T-cell (primary cell): Measurements from ENCODE around the gene SLCO3A1. TPM values are rescaled to one million over a fixed set of nuclear protein-coding genes. Genes with fewer than 3 reads are reported as not detected.

Source experiments
- ATAC-seq, 4 experiments: fragments of 200-7000 bp in 3 of 4; fragments of 150-1000 bp in 1 of 4; cut with Tn5 transposase; replicated peaks in 1 of 4; 1 replicate in 3 of 4; 2 replicates in 1 of 4; pipeline ENCODE4 v1.10.0; 2021; ENCODE audit warnings: moderate library complexity in 3 of 4, mild to moderate bottlenecking in 2 of 4, moderate number of reproducible peaks in 1 of 4
- CTCF ChIA-PET, 2 donors: fragments of 300-600 bp; sonication (Branson Sonifier 250); formaldehyde crosslinking; loops; one replicate each; lab custom pipeline; 2022; ENCODE audit warnings: antibody characterized with exemption in 2 of 2; lab: Charles Lee
- POLR2A ChIA-PET, 2 donors: fragments of 300-600 bp; sonication (Branson Sonifier 250); formaldehyde crosslinking; loops; one replicate each; lab custom pipeline; 2022; ENCODE audit warnings: antibody characterized with exemption in 2 of 2; lab: Charles Lee
- DNase-seq, 35 experiments: peaks; one replicate each; pipeline versions ENCODE4 v3.0.0 to v3.0.0-alpha.2; 2013 to 2023
- H3K27ac ChIP-seq: one replicate; pipeline ENCODE4 v1.5.1; 2013; ENCODE audit warnings: low read length
- H3K27me3 ChIP-seq, 2 experiments: replicated peaks in 1 of 2; 1 replicate in 1 of 2; 2 replicates in 1 of 2; pipeline versions ENCODE4 v1.6.1 to v1.7.0; 2013; ENCODE audit warnings: low read length in 1 of 2, mixed read lengths in 1 of 2; ENCODE audit not compliant: control insufficient read depth in 2 of 2, insufficient read depth in 2 of 2; ENCODE audit errors: extremely low read depth in 1 of 2
- H3K36me3 ChIP-seq, 2 donors: 1 replicate in 1 of 2; 2 replicates in 1 of 2; pipeline versions ENCODE4 v1.6.1 to v1.7.0; 2013; ENCODE audit warnings: low read length in 1 of 2; ENCODE audit not compliant: control insufficient read depth in 2 of 2, insufficient read depth in 1 of 2; ENCODE audit errors: extremely low read depth in 1 of 2
- H3K4me1 ChIP-seq, 2 experiments: 1 replicate in 1 of 2; 2 replicates in 1 of 2; pipeline versions ENCODE4 v1.6.1 to v1.7.0; 2013; ENCODE audit warnings: low read length in 2 of 2, mixed read lengths in 1 of 2; ENCODE audit not compliant: insufficient read depth in 2 of 2, control insufficient read depth in 1 of 2; ENCODE audit errors: extremely low read depth in 1 of 2
- H3K4me3 ChIP-seq, 2 donors: 1 replicate in 1 of 2; 2 replicates in 1 of 2; pipeline versions ENCODE4 v1.5.1 to v1.7.0; 2013; ENCODE audit warnings: mild to moderate bottlenecking in 2 of 2, low read length in 1 of 2, moderate library complexity in 1 of 2; ENCODE audit not compliant: control insufficient read depth in 1 of 2; ENCODE audit errors: extremely low read depth in 1 of 2
- H3K9me3 ChIP-seq: 2 replicates; pipeline ENCODE4 v1.7.0; 2013
- H3K27ac Mint-ChIP-seq, 2 donors: one replicate each; pipeline ENCODE4 v1.8.0; 2020 to 2021; ENCODE audit warnings: mild to moderate bottlenecking in 2 of 2, mixed read lengths in 2 of 2
- H3K27me3 Mint-ChIP-seq, 2 donors: one replicate each; pipeline ENCODE4 v1.8.0; 2021 to 2022; ENCODE audit warnings: mixed read lengths in 2 of 2
- H3K36me3 Mint-ChIP-seq: one replicate; pipeline ENCODE4 v1.8.0; 2021; ENCODE audit warnings: mixed read lengths
- H3K4me1 Mint-ChIP-seq, 3 donors: one replicate each; pipeline ENCODE4 v1.8.0; 2020 to 2022; ENCODE audit warnings: mixed read lengths in 3 of 3, mild to moderate bottlenecking in 1 of 3
- H3K4me3 Mint-ChIP-seq, 3 donors: one replicate each; pipeline ENCODE4 v1.8.0; 2020 to 2022; ENCODE audit warnings: mild to moderate bottlenecking in 3 of 3, mixed read lengths in 3 of 3, moderate library complexity in 3 of 3
- H3K9me3 Mint-ChIP-seq, 3 donors: one replicate each; pipeline ENCODE4 v1.8.0; 2020 to 2022; ENCODE audit warnings: mixed read lengths in 3 of 3
- WGBS: methylation state at CpG from one replicate; pipeline ENCODE4 v1.1.5; 2013; ENCODE audit warnings: missing lambda C conversion rate; ENCODE audit not compliant: insufficient coverage; 5-methylcytosine and 5-hydroxymethylcytosine counted together
- total RNA-seq, 35 experiments: library from RNA in 6 of 35; stranded (reverse) in 6 of 35; fragments of 120-200 nt in 1 of 35; gene quantifications; one replicate each; pipeline versions ENCODE4 v1.2.1 to v1.2.4 and lab custom pipeline; 2013 to 2026

SLCO3A1 gene
- total RNA-seq, 5 donors from 2014 or later (not counting 1 experiment from before 2014, with no cell fraction given) = 26.2 to 52.2 (median 38.7) TPM

DNA sequence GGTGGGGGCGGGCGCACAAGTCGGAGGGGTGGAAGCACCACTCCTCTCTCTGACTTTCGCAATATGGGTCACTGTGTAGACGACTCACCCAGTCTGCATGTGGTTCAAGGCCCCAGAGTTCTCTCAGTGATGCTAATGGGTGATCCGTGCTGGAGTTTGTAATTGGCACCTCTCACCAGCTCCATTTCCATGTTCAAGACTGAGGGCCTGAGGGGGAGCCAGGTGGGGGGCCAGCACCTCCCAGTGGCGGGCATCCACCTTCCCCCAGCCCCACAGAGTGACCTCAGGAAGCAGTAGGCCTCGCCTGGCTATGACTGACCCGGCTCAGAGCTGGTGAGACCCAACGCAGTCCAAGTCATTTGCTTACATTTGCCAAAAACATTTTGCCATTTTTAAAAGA lies 310.1 kb downstream of the SLCO3A1 start:
- WGBS = 61% methylated on average over 3 of the region's 10 CpGs
- ChIA-PET CTCF (no interaction called here), POLR2A (no interaction called here)
- Mint-ChIP-seq H3K4me1 (peaks cover 5 to 17% (median 6%) of the 10 kb centered on the region in 3 donors), H3K27me3 (no peaks in the 10 kb centered on the region), H3K9me3 (no peaks in the 10 kb centered on the region), H3K4me3 (no peak overlapping the region), H3K36me3 (peaks cover 68% of the 10 kb centered on the region), H3K27ac (no peak overlapping the region)
- peaks cover 0 to 3% of the 10 kb centered on the region in 2 experiments for H3K27me3 ChIP-seq
- no peak overlapping the region for H3K4me3 ChIP-seq
- no peak overlapping the region for H3K27ac ChIP-seq
- peaks cover 0 to 12% of the 10 kb centered on the region in 2 donors for H3K36me3 ChIP-seq
- no peak for ATAC-seq
- DNase-seq = no peak
- H3K4me1 ChIP-seq = peaks cover 0 to 5% of the 10 kb centered on the region in 2 experiments
- H3K9me3 ChIP-seq = no peaks in the 10 kb centered on the region

DNA sequence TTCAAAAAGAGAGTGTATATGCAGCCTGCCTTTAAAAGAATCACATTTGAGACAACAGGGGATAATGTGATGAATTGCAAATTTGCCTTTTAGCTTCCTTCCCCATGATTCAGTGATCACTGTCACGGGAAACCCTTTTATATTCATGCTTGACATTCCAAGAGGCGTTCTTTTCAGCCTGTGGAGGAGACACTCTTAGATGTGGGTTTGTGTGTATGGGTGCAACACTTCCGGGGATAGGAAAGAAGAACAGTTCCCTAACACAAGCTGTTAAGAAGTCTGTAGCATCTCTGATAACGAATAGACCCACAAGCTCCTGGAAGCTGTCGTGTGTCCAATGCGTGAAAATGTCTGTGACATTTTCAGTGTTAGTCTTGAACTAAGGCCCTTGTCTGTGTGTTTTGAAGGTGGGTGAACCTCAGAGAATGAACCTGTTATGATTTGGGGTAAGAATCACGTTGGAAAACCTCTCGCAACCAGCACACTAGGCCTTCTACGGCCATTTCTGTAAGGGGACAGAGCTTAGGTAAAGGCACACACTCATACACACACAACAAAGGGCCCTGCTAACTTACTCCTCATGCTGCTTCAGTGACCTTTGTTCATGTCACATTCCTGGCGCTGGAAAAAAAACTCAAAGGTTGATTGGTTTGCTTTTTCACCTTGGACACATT lies 311.0 kb downstream of the SLCO3A1 start:
- peaks cover 0 to 12% of the 10 kb centered on the region in 2 donors for H3K36me3 ChIP-seq
- POLR2A ChIA-PET = no interaction called here
- Mint-ChIP-seq H3K4me3 (no peak overlapping the region), H3K9me3 (no peaks in the 10 kb centered on the region), H3K4me1 (peaks cover 3 to 14% (median 6%) of the 10 kb centered on the region in 3 donors), H3K27me3 (no peaks in the 10 kb centered on the region), H3K36me3 (peaks cover 71% of the 10 kb centered on the region), H3K27ac (no peak overlapping the region)
- H3K4me3 ChIP-seq = no peak overlapping the region
- H3K9me3 ChIP-seq = no peaks in the 10 kb centered on the region
- H3K4me1 ChIP-seq = peaks cover 0 to 5% of the 10 kb centered on the region in 2 experiments
- DNase-seq = no peak
- ATAC-seq = no peak
- no peak overlapping the region for H3K27ac ChIP-seq
- peaks cover 0 to 3% of the 10 kb centered on the region in 2 experiments for H3K27me3 ChIP-seq
- WGBS = 100% methylated on average over 1 of the region's 10 CpGs
- CTCF ChIA-PET = no interaction called here

GRCh38 chr15:92165001-92165346 lies 311.5 kb downstream of the SLCO3A1 start:
- DNase-seq = no peak
- no peak for ATAC-seq
- Mint-ChIP-seq H3K27ac (no peak overlapping the region), H3K27me3 (no peaks in the 10 kb centered on the region), H3K9me3 (no peaks in the 10 kb centered on the region), H3K36me3 (peaks cover 71% of the 10 kb centered on the region), H3K4me1 (peaks cover 3 to 12% (median 6%) of the 10 kb centered on the region in 3 donors), H3K4me3 (no peak overlapping the region)
- ChIA-PET CTCF (no interaction called here), POLR2A (no interaction called here)
- Histone ChIP-seq H3K4me3 (no peak overlapping the region), H3K4me1 (peaks cover 0 to 5% of the 10 kb centered on the region in 2 experiments), H3K9me3 (no peaks in the 10 kb centered on the region), H3K36me3 (peaks cover 0 to 12% of the 10 kb centered on the region in 2 donors), H3K27ac (no peak overlapping the region), H3K27me3 (peaks cover 0 to 3% of the 10 kb centered on the region in 2 experiments)
- WGBS = 50% methylated on average over 2 of the region's 4 CpGs

DNA sequence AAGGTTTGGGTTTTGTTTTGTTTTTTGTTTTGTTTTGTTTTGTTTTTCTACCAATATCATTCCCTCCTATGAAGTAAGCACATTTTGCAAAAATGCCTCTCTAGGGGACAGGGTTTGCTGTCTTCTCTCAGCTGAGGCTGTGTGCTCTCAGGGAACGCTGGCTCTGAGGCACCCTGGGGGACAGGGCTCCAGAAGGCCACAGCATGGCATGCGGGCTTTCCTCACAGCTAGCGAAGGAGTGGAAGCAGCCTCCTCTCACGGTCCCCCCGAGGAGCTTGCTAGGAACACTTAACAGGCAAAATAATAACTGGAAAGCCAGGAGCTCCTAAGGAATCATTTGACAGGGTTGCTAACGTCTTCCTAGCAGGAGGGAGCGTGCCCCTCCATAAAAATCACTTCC lies 312.5 kb downstream of the SLCO3A1 start:
- H3K4me3 Mint-ChIP-seq = no peak overlapping the region

GRCh38 chr15:92166751-92167405 lies 313.4 kb downstream of the SLCO3A1 start:
- H3K4me1 Mint-ChIP-seq = peaks cover 0 to 1% (median 0%) of the 10 kb centered on the region in 3 donors
- H3K36me3 Mint-ChIP-seq = peaks cover 62% of the 10 kb centered on the region
- ATAC-seq = no peak
- 90% methylated on average over 6 of the region's 8 CpGs for WGBS
- Histone ChIP-seq H3K27ac (no peak overlapping the region), H3K36me3 (peaks cover 0 to 12% of the 10 kb centered on the region in 2 donors), H3K27me3 (peaks cover 0 to 3% of the 10 kb centered on the region in 2 experiments), H3K9me3 (no peaks in the 10 kb centered on the region), H3K4me1 (no peaks in the 10 kb centered on the region), H3K4me3 (no peak overlapping the region)
- CTCF ChIA-PET = no interaction called here
- H3K9me3 Mint-ChIP-seq = no peaks in the 10 kb centered on the region
- no peaks in the 10 kb centered on the region for H3K27me3 Mint-ChIP-seq
- DNase-seq = no peak
- no peak overlapping the region for H3K4me3 Mint-ChIP-seq
- POLR2A ChIA-PET = no interaction called here
- no peak overlapping the region for H3K27ac Mint-ChIP-seq

More for the DNA sequence above, 312.5 kb downstream of the SLCO3A1 start:
- ATAC-seq = no peak
- no peak for DNase-seq
- ChIA-PET POLR2A (no interaction called here), CTCF (no interaction called here)
- H3K9me3 Mint-ChIP-seq = no peaks in the 10 kb centered on the region
- no peaks in the 10 kb centered on the region for H3K9me3 ChIP-seq
- H3K36me3 Mint-ChIP-seq = peaks cover 66% of the 10 kb centered on the region
- H3K4me3 ChIP-seq = no peak overlapping the region
- no peak overlapping the region for H3K27ac ChIP-seq
- WGBS = 88% methylated on average over 5 of the region's 7 CpGs
- H3K36me3 ChIP-seq = peaks cover 0 to 12% of the 10 kb centered on the region in 2 donors
- peaks cover 0 to 6% (median 4%) of the 10 kb centered on the region in 3 donors for H3K4me1 Mint-ChIP-seq
- H3K27me3 ChIP-seq = peaks cover 0 to 3% of the 10 kb centered on the region in 2 experiments
- H3K27me3 Mint-ChIP-seq = no peaks in the 10 kb centered on the region
- H3K4me1 ChIP-seq = peaks cover 0 to 2% of the 10 kb centered on the region in 2 experiments
- no peak overlapping the region for H3K27ac Mint-ChIP-seq

DNA sequence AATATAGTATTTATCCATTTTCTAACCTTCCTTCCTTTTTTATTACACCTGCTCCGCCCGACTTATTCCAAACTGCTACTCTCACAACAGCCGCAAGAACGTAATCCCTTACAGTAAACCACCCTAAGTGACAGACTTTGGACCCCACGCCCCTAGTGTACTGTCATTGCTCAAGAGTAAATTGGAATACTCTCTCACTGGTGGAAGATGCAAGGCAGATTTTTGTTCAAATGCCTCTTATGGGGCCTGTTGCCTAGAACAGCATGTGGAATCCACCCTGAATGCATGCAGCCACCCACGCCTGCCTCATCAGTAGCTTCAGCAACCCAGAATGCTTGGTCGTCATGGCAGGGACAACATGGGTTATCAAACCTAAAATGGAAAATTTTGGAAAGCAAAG lies 313.9 kb downstream of the SLCO3A1 start:
- ChIA-PET POLR2A (no interaction called here), CTCF (no interaction called here)
- Mint-ChIP-seq H3K36me3 (peaks cover 59% of the 10 kb centered on the region), H3K27ac (no peak overlapping the region), H3K9me3 (no peaks in the 10 kb centered on the region), H3K27me3 (no peaks in the 10 kb centered on the region), H3K4me3 (no peak overlapping the region), H3K4me1 (peaks cover 0 to 1% (median 0%) of the 10 kb centered on the region in 3 donors)
- 100% methylated on average over 1 of the region's 7 CpGs for WGBS
- H3K36me3 ChIP-seq = peaks cover 0 to 12% of the 10 kb centered on the region in 2 donors
- no peak overlapping the region for H3K27ac ChIP-seq
- ATAC-seq (no peak), DNase-seq (no peak)
- no peaks in the 10 kb centered on the region for H3K9me3 ChIP-seq
- H3K4me1 ChIP-seq = no peaks in the 10 kb centered on the region
- H3K27me3 ChIP-seq = peaks cover 0 to 3% of the 10 kb centered on the region in 2 experiments
- no peak overlapping the region for H3K4me3 ChIP-seq
